MM.1S (cell line): ENCODE data around the gene OR6B2.

Experiments used
- CTCF ChIP-seq: fragments of 300-600 bp; sonication (generic); IDR thresholded peaks from 2 replicates; pipeline ENCODE4 v1.5.1; 2016; ENCODE audit warnings: antibody characterized with exemption, low read length, mixed read lengths
- EZH2 ChIP-seq: fragments of 300-600 bp; sonication (generic); optimal IDR thresholded peaks from 2 replicates; pipeline ENCODE3; 2017; ENCODE audit warnings: low read depth, mild to moderate bottlenecking, antibody characterized with exemption, low read length, mixed read lengths

GRCh38 chr2:240014327-240014726 lies 15.9 kb downstream of the OR6B2 start:
- no peak for TF ChIP-seq CTCF
- no peak for TF ChIP-seq EZH2
